Endothelial cell of umbilical vein (primary cell): ENCODE measurements around the gene DHDH. TPM values are rescaled to one million over a fixed set of nuclear protein-coding genes. Genes with fewer than 3 reads are reported as not detected.

Source experiments
- BruUV-seq: library from RNA; stranded (reverse); fragments of 400-500 nt; replicated peaks from 2 replicates; lab custom pipeline; 2021; lab: Mats Ljungman, UMichigan
- CTCF ChIA-PET: fragments of 300-600, 350-600 bp; sonication (Branson Sonifier 250); formaldehyde crosslinking; loops from one replicate; lab custom pipeline; 2021; ENCODE audit warnings: antibody characterized with exemption, inconsistent platforms; lab: Charles Lee
- POLR2A ChIA-PET: fragments of 300-600, 350-600 bp; sonication (Branson Sonifier 250); formaldehyde crosslinking; loops from one replicate; lab custom pipeline; 2021; ENCODE audit warnings: antibody characterized with exemption, inconsistent platforms; lab: Charles Lee
- DNase-seq: peaks from one replicate; pipeline ENCODE4 v3.0.0-alpha.2; 2011; ENCODE audit warnings: low read depth, low spot score
- FAIRE-seq: peaks from 2 replicates; lab custom pipeline; 2011; peaks lifted over from hg19 to GRCh38; lab: Jason Lieb, UNC
- H2AFZ ChIP-seq: 2 replicates; pipeline ENCODE4 v1.6.0; 2012; ENCODE audit warnings: low read depth, low read length, control low read depth, inconsistent platforms
- H3K27ac ChIP-seq: 2 replicates; pipeline ENCODE4 v1.5.1; 2011; ENCODE audit warnings: low read depth, mild to moderate bottlenecking, control low read depth, low read length, moderate library complexity; ENCODE audit not compliant: insufficient read depth
- H3K27me3 ChIP-seq, 2 experiments: 2 replicates each; pipeline versions ENCODE4 v1.6.0 to v1.6.1; 2011; ENCODE audit warnings: low read length in 2 of 2, mixed read lengths in 1 of 2; ENCODE audit not compliant: control insufficient read depth in 2 of 2, insufficient read depth in 2 of 2
- H3K36me3 ChIP-seq, 2 experiments: 2 replicates in 1 of 2; 3 replicates in 1 of 2; pipeline ENCODE4 v1.5.1; 2011; ENCODE audit warnings: low read length in 2 of 2, mild to moderate bottlenecking in 1 of 2, moderate library complexity in 1 of 2; ENCODE audit not compliant: control insufficient read depth in 2 of 2, insufficient read depth in 2 of 2; ENCODE audit errors: extremely low read depth in 1 of 2
- H3K4me1 ChIP-seq: 3 replicates; pipeline ENCODE4 v1.5.1; 2011; ENCODE audit warnings: mild to moderate bottlenecking, low read length; ENCODE audit not compliant: control insufficient read depth, insufficient read depth; ENCODE audit errors: extremely low read depth
- H3K4me2 ChIP-seq: 2 replicates; pipeline ENCODE4 v1.6.1; 2011; ENCODE audit warnings: low read length, control low read depth, mixed read lengths; ENCODE audit not compliant: insufficient read depth
- H3K4me3 ChIP-seq, 3 experiments: fragments of 200-600 bp in 1 of 3; sonication (generic), shearing (Covaris generic) in 1 of 3; replicated peaks in 1 of 3; 2 replicates each; pipeline ENCODE4 v1.5.1; 2011 to 2016; ENCODE audit warnings: control low read depth in 3 of 3, low read length in 3 of 3, mild to moderate bottlenecking in 2 of 3, inconsistent platforms in 1 of 3, low read depth in 1 of 3, moderate library complexity in 1 of 3; ENCODE audit not compliant: insufficient read depth in 1 of 3
- H3K79me2 ChIP-seq: 2 replicates; pipeline ENCODE4 v1.6.0; 2012; ENCODE audit warnings: low read length, inconsistent platforms; ENCODE audit not compliant: control insufficient read depth, insufficient read depth
- H3K9ac ChIP-seq: replicated peaks from 2 replicates; pipeline ENCODE3; 2011; ENCODE audit warnings: low read length, control low read depth; ENCODE audit not compliant: insufficient read depth; ENCODE audit errors: extremely low read depth
- H3K9me1 ChIP-seq: replicated peaks from 3 replicates; pipeline ENCODE4 v1.6.0; 2011; ENCODE audit warnings: mild to moderate bottlenecking, low read length; ENCODE audit not compliant: control insufficient read depth, insufficient read depth; ENCODE audit errors: extremely low read depth
- H3K9me3 ChIP-seq: replicated peaks from 2 replicates; pipeline ENCODE4 v1.5.1; 2012; ENCODE audit warnings: low read length, inconsistent platforms; ENCODE audit not compliant: control insufficient read depth, insufficient read depth
- H4K20me1 ChIP-seq: replicated peaks from 2 replicates; pipeline ENCODE3; 2011; ENCODE audit warnings: mild to moderate bottlenecking, low read length; ENCODE audit not compliant: control insufficient read depth, insufficient read depth; ENCODE audit errors: extremely low read depth
- EZH2 ChIP-seq: IDR thresholded peaks from 2 replicates; pipeline ENCODE4 v1.6.1; 2012; ENCODE audit warnings: borderline replicate concordance, low read depth, mild to moderate bottlenecking, moderate library complexity, low read length, inconsistent platforms; ENCODE audit not compliant: severe bottlenecking
- FOS ChIP-seq: IDR thresholded peaks from 2 replicates; pipeline ENCODE4 v1.6.1; 2011; ENCODE audit warnings: mild to moderate bottlenecking, low read length, moderate library complexity, borderline replicate concordance; ENCODE audit not compliant: insufficient read depth
- GATA2 ChIP-seq: IDR thresholded peaks from 2 replicates; pipeline ENCODE4 v1.7.0; 2011; ENCODE audit warnings: low read depth, mild to moderate bottlenecking, moderate library complexity, mixed read lengths, low read length; ENCODE audit not compliant: insufficient read length, insufficient read depth
- JUN ChIP-seq: IDR thresholded peaks from 2 replicates; pipeline ENCODE4 v1.6.1; 2011; ENCODE audit warnings: borderline replicate concordance, low read depth; ENCODE audit not compliant: insufficient read length, insufficient read depth
- MYC ChIP-seq: IDR thresholded peaks from one replicate; pipeline ENCODE4 v1.6.1; 2011; ENCODE audit warnings: mild to moderate bottlenecking, low read depth, low read length
- POLR2A ChIP-seq: IDR thresholded peaks from 2 replicates; pipeline ENCODE4 v1.6.1; 2012; ENCODE audit warnings: low read depth, mild to moderate bottlenecking, control low read depth, low read length
- POLR2AphosphoS5 ChIP-seq: IDR thresholded peaks from 2 replicates; pipeline ENCODE4 v1.6.1; 2012; ENCODE audit warnings: low read depth, mild to moderate bottlenecking, control low read depth, low read length, moderate library complexity; ENCODE audit not compliant: insufficient read depth
- dilution Hi-C: fragments of 300-500 bp; cut with MboI; formaldehyde crosslinking; loops from one replicate; pipeline ENCODE4 v1.15.0; 2019; ENCODE audit warnings: low sequenced_read_pairs; ENCODE audit not compliant: extremely low pct_ligation_motif_present
- intact Hi-C: fragments of 100-400 bp; cut with micrococcal nuclease; formaldehyde crosslinking; loops from one replicate; pipeline ENCODE4 v1.10.0; 2022
- polyA plus RNA-seq, 4 experiments: library from polyadenylated mRNA; depleted of rRNA in 3 of 4; stranded (reverse) in 3 of 4; unstranded in 1 of 4; fragments of >200 nt; gene quantifications; 2 replicates each; pipeline versions ENCODE4 v1.2.1 to v1.2.3, GENCODE V29; 2011 to 2012; ENCODE audit warnings: missing spikeins in 1 of 4
- total RNA-seq: library from RNA; stranded (reverse); gene quantifications from 2 replicates; pipeline ENCODE4 v1.2.3, GENCODE V29; 2021
- TF ChIP-seq, protein P1 (sequence below), 2 donors: IDR thresholded peaks; 1 replicate in 1 of 2; 2 replicates in 1 of 2; pipeline ENCODE4 v1.5.1; 2011; ENCODE audit warnings: low read length in 2 of 2, mild to moderate bottlenecking in 2 of 2, moderate library complexity in 2 of 2, control low read depth in 1 of 2, inconsistent platforms in 1 of 2, low read depth in 1 of 2; ENCODE audit not compliant: insufficient read depth in 1 of 2; ENCODE audit errors: extremely low read depth in 1 of 2
- TF ChIP-seq, protein P2 (sequence below): IDR thresholded peaks from 2 replicates; pipeline ENCODE4 v1.6.1; 2011; ENCODE audit not compliant: insufficient read depth, insufficient read length

DHDH gene
- total and polyA plus RNA-seq, 2 donors (not counting 3 experiments of a cell fraction or from before 2014, with no cell fraction given): not detected

DNA sequence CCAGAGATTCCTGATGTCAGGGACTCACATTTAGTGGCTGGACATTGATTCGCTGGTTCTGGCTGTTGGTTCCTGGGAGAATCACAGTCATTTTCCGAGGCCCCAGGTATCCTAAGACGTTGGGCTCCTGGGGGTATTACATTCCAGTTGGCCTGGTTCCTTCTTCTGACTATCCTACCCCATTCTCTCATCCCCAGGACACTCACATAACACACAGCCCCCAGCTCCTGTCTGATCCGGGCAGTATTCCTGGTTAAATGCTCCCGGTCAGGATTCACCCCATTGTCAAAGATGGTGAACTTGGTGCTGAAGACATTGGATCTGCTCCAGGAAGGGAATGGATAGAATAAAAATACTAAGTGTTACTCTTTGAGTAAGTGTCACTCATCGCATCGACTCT, 49.8 kb upstream of the DHDH start:
- ChIA-PET CTCF (no interaction called here), POLR2A (no interaction called here)
- no peak for FAIRE-seq
- H4K20me1 ChIP-seq: no peaks in the 10 kb centered on the region
- no peak for DNase-seq
- no peak overlapping the region for H2AFZ ChIP-seq
- H3K27me3 ChIP-seq: no peaks in the 10 kb centered on the region
- H3K4me3 ChIP-seq: no peak overlapping the region
- H3K27ac ChIP-seq: no peak overlapping the region
- no peak overlapping the region for H3K9ac ChIP-seq
- dilution Hi-C loops (no loop called here), intact Hi-C loops (no loop called here)
- H3K79me2 ChIP-seq: no peaks in the 10 kb centered on the region
- peaks cover under 1% of the 10 kb centered on the region for H3K4me1 ChIP-seq
- no TSS peak for BruUV-seq
- H3K4me2 ChIP-seq: no peak overlapping the region
- TF ChIP-seq MYC: no peak
- TF ChIP-seq, protein P1, sequence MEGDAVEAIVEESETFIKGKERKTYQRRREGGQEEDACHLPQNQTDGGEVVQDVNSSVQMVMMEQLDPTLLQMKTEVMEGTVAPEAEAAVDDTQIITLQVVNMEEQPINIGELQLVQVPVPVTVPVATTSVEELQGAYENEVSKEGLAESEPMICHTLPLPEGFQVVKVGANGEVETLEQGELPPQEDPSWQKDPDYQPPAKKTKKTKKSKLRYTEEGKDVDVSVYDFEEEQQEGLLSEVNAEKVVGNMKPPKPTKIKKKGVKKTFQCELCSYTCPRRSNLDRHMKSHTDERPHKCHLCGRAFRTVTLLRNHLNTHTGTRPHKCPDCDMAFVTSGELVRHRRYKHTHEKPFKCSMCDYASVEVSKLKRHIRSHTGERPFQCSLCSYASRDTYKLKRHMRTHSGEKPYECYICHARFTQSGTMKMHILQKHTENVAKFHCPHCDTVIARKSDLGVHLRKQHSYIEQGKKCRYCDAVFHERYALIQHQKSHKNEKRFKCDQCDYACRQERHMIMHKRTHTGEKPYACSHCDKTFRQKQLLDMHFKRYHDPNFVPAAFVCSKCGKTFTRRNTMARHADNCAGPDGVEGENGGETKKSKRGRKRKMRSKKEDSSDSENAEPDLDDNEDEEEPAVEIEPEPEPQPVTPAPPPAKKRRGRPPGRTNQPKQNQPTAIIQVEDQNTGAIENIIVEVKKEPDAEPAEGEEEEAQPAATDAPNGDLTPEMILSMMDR (IDR thresholded peaks at IDR 0.05; ENCODE audit: extremely low read depth in 1 of 2, insufficient read depth in 1 of 2, low read depth in 1 of 2, low read length in 2 of 2): no peak
- no peak for TF ChIP-seq FOS
- TF ChIP-seq, protein P2, sequence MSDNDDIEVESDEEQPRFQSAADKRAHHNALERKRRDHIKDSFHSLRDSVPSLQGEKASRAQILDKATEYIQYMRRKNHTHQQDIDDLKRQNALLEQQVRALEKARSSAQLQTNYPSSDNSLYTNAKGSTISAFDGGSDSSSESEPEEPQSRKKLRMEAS: no peak
- H3K9me1 ChIP-seq: no peaks in the 10 kb centered on the region
- H3K36me3 ChIP-seq: no peaks in the 10 kb centered on the region
- H3K9me3 ChIP-seq: no peaks in the 10 kb centered on the region

DNA sequence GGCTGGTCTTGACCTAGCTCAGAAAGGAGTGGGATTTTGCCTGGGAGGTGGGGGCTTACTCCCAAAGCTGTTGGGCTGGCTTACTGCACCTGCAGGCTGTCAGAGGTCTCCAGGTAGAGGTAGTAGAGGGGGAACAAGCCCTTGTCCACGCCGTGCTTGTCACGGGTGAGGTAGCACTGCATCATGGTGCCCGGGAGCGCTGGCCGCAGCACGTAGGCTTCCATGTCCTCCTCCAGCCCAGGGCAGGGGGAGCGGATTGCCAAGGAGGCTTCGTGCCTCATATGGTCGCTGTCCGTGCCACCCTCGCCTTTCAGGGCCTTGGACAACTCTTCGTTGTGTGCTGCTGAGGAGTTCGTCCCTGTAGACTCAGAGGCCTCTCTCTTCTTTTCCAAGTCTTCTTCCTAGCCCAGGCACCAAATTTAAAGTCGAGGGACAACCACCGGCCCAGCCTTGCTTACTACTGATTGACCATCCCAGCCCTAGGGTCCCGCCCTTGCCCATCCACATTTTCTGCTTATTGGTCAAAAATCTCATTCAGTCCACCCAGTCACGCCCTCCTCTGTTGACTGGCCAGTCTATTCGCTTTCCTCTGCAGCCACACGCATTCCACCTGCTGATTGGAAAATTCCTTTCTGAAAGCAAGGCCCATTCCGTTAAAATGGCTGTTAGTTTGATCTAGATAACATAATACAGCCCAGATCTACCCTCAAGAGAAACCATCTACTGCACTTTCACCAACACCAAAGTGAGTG, 45.5 kb upstream of the DHDH start:
- Histone ChIP-seq H3K9me3 (no peaks in the 10 kb centered on the region), H3K4me2 (no peak overlapping the region), H3K4me1 (no peaks in the 10 kb centered on the region), H3K27ac (no peak overlapping the region), H3K4me3 (no peak overlapping the region), H3K36me3 (no peaks in the 10 kb centered on the region), H4K20me1 (no peaks in the 10 kb centered on the region), H3K27me3 (peaks cover 0 to 5% of the 10 kb centered on the region in 2 experiments), H3K79me2 (no peaks in the 10 kb centered on the region), H3K9me1 (no peaks in the 10 kb centered on the region), H2AFZ (no peak overlapping the region), H3K9ac (no peak overlapping the region)
- intact Hi-C loops (no loop called here), dilution Hi-C loops (no loop called here)
- CTCF ChIA-PET: interaction anchor here (1.0 kb wide), 1 partner anchor 9 kb away, joined by 3 read pairs; no protein-coding TSS in a partner anchor
- no peak for TF ChIP-seq MYC
- TF ChIP-seq POLR2AphosphoS5: no peak
- TF ChIP-seq, protein P2: no peak
- TF ChIP-seq EZH2: no peak
- TF ChIP-seq GATA2: no peak
- TF ChIP-seq JUN: no peak
- TF ChIP-seq FOS: no peak
- TF ChIP-seq, protein P1 (IDR thresholded peaks at IDR 0.05; ENCODE audit: extremely low read depth in 1 of 2, insufficient read depth in 1 of 2, low read depth in 1 of 2, low read length in 2 of 2): no peak
- no peak for TF ChIP-seq POLR2A
- no peak for DNase-seq
- POLR2A ChIA-PET: no interaction called here
- FAIRE-seq: no peak
- no TSS peak for BruUV-seq
